Fibroblast of upper back skin (primary cell): ENCODE measurements around the gene MLLT10.
A peak's percentile ranks its signal among the peaks of the same experiment; 100 is the strongest.

Source experiments
- DNase-seq: peaks from one replicate; pipeline ENCODE4 v3.0.0-alpha.2; 2013

Gene MLLT10

DNA sequence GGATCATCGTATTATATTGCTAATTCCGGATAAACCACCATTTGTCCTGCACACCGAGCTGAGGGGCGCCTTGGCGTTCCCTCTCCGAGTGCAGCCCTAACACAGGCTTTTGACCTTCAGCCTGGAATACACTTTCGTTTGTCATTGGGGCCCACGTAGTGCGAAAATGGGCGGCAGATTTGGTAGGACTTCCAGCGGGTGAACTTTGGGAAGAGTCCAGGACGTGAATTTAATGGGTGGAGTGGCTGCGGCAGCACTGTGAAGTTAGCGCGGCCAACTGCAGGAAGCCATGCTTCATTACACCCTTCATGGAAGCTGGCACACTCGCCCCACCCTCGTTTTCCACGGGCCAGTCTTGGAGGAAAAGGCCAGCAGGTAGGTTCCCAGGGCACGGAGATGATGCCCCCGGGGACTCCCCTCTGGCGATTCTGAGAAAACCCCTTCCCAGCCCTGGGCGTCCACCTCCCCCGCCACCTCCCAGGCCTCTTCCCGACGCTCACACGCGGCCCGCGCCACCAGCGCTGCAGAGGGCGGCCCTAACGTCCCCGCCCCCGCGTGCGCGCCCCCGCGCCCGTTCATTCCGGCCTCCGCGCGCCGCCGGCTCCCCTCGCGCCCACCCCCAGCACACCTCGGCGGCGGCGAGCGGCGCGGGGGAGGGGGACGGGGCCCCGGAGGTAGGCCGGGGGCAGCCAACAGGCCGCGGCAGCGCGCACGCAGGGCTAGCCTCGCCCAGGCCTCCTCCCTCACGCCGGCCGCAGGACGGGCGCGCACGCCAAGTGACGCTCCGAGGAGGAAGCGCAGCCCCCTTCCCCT, at the start of gene MLLT10:
MLLT10 (plus strand) TSS at position 766 of the 813 bp plus-strand sequence. CDS start 413 bp downstream, outside the sequence.
- DNase-seq: peak; percentile 96

DNA sequence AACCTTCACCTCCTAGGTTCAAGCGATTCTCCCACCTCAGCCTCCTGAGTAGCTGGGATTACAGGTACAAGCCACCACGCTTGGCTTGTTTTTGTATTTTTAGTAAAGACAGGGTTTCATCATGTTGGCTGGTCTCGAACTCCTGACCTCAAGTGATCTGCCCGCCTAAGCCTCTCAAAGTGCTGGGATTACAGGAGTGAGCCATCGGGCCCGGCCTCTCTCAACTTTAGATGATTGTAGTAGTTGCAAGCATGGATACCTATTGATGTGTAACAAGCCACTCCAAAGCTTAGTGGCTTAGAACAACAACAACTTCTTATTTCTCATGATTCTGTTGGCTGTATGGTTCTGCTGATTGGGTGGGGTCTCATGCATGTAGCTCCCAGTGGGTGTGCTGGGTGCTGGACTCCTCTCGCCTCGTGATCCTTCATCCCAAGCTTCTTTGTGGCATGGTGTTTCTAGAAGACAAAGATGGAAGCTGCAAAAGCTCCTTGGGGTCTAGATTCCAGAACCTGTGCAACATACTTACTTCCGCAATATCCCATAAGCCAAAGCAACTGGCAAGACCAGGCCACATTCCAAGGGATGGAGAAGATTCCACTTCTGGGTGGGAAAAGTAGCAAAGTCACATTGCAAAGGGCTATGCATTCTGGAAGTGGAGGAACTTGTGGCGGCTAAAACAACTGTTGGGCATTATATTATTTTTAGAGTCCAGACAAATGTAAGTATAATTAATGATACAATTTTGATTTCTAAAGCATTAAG, 46.4 kb upstream of the MLLT10 start:
- DNase-seq: no peak

DNA sequence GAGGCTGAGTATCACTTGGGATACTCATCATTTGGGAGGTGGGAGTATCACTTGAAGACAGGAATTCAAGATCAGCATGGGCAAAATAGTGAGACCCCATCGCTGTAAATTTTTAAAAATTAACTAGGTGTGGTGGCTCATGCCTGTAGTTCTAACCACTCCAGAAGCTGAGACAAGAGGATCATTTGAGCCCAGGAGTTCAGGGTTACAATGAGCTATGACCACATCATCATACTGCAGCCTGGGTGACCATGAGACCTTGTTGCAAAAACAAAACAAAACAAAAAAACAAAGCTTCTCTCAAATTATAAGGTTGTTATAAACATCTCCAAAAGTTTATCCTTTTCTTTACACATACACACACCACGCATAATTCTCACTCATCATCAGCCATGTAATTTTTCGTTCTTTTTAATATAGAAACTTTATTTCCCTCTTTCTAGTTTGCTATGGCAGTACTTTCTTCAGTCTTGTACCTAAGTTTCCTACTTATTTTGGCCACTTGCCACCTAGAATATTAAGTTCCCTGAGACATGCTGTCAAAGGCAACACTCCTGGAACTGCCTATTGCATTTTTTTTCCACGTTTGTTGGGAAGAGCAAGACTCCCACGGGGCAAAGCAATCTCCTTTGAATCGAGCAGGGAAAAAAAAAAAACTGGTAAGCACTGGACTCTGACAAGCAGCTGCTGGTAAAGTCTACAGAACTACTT, 45.6 kb upstream of the MLLT10 start:
- DNase-seq: peak; percentile 57

DNA sequence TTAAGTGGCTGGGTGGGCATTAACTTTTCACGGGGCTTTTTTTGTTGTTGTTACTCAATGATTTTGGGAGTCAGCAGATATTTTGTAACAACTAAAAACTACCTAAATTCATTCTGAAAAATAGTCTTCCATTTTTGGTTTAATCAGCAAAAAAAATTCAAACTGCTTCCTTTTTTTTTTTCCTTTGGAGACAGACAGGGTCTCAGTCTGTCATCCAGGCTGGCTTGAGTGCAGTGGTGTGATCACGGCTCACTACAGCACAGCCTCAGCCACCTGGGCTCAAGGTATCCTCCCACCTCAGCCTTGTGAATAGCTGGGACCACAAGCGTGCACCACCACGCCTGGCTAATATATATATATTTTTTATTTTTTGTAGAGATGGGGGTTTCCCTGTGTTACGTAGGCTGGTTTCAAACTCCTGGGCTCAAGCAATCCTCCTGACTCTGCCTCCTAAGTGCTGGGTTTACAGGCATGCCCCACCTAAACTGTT, 45.0 kb upstream of the MLLT10 start:
- no peak for DNase-seq

DNA sequence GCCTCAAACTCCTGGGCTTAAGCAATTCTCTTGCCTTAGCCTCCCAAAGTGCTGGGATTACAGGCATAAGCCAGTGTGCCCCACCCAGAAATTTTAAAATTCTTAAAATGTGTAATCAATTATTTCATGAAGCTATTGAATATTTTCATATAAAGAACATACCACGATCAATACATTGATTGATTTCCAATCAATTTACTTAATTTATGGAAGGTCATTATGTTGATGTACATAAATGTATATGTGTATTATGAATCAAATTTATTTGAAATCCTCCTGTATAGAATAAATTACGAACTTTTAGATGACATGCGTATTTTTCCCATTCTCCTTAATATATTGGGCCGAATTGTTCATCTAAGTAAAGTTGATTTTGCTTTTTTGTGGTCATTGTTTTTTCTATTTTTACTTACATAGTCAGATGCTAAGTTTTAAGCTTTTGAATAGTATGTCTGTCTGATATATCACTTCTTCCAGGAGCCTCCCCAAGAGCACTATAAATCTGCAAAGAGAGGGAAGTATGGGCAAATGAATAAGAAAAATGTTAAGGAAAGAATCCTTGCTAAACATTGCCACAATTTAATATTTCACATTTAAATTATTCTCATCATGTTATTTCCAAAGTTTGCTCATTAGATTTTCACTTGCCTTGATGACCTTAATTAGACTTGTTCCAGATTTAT, 43.9 kb upstream of the MLLT10 start:
- DNase-seq: no peak

DNA sequence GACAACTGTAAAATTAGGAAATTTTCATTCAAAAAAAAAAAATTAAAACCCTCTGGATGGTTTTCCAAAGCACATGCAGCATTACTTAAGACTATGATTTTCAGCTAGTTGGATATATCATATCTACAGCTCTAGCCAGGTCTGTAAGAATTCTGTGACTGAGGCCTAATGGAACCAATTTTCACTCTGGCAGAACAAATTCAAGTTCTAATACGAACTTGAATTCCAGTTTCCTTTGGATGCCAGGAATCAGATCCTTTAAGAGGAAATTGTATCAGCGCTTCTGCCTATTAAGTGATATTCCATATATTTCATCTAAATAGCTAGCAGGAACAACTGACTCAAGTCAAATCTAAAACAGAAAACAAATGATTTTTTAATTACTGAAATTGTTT, 43.3 kb upstream of the MLLT10 start:
- no peak for DNase-seq

DNA sequence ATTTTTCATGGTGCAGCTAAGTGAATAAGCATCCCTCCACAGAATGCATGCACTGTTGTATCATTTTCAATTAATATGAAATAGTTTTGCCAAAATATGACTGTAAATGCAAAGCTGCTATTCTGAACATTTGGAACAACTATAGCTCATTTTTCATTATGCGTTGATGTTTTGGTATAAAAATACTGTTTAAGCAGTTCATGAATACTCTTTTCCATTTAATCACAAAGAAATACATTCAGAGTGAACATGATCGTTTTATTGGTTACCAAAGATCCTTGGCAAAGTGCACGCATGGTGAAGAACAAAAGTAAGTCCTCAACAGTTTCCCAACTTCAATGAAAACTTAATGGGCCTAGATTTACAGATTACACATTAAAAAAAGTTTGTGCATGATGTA, 41.6 kb upstream of the MLLT10 start:
- no peak for DNase-seq

DNA sequence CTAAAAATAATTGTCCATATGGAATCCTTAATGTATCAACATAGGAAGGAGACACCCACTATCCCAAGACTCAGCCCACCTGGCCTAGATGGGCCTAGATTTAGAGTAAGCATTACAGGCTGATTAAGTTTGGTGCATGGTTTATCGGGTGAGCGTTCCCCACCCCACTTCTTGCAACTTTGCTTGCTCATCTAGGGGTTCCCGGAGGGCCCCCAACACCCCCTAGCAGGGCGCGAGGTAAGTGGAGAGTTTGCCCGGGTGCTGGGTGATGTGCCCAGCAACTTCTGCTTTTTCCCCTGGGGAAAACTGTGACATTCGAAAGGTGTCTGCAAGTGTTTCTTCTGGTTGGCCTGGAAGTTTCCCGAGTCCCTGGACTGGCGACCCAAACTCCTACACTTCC, 40.2 kb upstream of the MLLT10 start:
- DNase-seq: no peak

DNA sequence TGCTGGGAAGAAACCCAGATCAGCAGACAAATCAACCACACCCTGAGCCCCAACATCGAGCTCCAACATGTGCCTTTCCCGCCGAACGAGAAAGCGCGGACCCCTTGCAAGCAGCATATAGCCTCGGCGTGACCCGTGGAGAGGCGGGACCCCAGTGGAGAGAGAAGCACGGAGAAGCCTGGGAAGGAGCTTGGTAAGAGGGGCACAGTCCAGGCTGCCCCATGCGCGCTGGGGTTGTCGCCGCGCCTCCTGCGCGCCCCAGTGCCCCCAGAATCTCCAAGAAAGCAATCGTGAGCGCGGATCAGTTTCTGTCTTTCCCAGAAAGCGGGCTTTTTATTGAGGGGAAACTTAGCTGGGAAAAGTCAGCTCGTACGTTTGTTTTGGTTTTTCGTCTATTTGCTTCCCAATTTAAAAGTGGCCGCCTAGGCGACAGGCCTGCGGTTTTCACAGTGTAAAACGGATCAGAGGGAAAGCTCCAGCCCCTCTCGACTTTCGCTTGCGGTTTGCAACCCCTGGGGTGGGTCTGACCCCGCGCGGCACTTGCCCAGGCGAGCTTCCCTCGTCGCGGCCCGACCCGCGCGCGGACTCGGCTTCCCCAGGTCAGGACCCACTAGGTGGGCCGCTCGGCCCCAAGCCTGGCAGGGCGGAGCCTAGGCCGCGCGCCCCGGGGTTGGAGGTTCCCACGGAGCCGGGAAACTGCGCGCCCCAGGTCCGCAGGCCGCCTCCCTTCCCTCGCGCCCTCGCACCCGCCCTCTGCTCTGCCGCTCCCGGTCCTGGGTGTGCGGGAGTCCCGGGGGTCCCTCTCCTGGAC, 39.6 kb upstream of the MLLT10 start:
- DNase-seq: no peak

DNA sequence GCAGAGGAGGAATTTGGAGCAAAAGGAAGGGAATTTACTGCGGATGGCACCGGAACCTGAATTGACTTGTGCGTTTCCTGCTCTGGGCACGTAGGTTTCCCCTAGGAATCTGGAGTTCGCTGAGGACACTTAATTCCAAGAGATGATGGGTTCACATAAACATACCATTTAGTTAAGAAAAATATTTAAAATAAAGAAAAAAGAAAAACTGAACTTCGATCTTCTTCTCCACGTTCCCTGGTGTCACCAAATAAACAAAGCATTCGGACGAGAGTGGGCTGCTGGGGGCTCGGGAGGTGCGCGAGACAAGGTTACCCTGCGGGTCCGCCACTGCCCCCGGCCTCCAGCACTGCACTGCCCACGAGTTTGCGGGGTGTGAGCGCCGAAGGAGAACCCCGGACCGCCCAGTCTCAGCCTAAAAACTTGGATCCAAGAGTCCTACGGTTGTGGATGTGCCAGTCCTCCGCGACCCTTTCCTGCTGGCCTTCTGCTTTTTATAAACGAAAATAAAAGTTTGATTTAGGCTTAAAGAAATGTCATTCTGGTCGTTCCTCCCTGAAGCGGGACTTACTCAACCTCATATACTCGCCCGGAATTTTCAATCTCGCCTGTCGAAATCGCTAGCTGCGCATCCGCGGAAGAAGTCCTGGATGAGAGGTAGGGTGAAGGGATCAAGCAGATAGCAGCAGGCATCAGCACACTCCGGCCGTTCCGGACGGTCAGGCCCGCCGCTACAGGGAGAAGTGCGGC, 38.9 kb upstream of the MLLT10 start:
- no peak for DNase-seq

DNA sequence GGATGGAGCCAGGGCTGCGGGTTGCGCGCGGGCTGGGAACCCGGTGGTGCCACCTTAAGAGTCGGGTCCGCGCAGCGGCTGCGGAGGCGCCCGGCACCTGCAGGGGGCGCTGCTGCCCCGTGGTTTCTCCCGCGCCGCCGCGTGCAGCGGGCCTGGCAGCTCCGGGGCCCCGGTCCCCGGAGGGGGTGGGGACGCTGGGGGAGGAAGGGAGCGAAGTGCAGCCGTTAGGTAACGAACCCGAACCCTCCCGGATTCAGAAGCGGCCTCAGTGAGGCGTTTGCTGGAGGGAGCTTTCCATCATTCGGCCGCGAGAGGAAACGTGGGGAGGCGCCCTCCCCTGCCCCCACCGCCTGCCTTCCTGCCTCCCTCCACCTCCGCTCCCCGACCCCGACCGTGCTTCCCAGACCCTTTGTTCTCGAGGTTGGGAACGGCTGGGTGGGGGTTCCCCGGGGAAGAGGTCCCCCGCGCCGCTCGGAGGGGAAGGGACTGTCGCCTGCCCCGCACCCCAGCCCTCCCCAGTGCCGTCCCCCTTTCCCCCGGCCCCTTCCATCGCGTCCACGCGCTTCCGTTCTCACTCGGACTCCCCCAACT, 38.2 kb upstream of the MLLT10 start:
- DNase-seq: peak; percentile 87

DNA sequence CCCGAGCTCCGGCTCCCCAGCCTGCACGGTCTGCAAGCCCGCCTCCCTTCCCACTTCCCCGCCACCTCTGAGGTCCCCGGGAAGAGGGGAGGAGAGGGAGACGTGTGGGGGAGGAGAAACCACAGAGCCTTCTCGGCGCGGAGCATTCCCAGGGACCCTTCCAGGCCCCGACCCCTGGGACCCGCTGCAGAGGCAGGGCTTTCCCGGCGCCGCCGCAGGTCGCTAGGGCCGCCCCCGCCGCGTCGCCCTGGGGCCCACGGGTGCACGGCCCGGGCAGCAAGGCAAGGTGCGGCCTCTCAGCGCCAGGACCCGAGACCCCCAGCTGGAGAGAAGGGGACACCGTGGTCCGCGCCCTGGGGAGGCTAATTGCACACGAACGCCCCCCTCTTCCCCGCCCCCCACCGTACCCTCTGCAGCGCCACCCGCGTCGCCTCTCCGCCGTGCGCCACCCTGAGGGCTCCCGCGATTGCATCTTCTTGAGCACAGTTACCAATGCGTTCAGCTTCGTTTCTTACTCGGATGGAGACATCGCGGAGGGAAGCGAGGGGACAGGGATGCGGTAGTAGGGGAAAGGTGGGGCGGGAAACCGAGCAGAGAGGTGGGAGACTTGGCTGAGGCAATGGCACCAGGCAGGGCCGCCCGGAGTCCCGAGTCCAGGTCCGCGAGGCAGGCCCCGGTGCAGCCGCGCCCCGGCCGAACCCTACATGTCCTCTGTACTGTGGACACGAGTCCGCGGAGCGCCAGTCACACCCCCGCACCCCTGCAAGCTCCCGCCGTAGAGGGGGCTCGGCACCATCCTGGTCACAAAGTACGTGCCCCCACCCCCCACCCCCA, 37.5 kb upstream of the MLLT10 start:
- DNase-seq: no peak

DNA sequence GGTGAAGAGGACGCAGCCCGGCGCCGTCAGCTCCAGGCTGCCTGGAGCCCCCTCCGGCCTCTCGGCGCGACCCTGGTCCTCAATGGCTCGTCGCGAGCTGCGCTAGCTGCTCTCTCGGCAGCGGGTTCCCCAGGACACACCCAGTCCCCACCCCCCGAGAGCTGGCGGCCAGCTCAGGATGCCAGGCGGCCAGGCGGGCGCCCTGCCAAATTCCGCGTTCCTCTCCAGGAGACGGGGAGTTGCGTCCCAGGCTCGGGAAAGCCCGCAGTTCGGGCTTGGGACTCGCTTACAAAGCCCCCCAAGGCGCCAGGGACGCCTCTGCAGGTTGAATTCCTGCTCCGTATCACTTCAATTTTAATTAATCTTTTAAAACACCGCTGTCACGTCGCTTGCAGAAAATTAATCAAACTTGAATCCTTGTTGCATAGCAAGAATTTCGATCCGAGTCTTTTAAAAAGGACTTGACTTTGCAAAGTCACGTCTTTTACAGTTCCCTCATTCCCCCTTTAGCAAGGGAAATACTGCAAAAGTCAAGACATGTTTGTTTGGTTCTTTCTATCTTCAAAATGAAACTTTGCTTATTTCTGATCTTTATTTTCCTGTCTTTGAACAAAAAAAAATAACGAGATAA, 36.7 kb upstream of the MLLT10 start:
- DNase-seq: peak; percentile 84

DNA sequence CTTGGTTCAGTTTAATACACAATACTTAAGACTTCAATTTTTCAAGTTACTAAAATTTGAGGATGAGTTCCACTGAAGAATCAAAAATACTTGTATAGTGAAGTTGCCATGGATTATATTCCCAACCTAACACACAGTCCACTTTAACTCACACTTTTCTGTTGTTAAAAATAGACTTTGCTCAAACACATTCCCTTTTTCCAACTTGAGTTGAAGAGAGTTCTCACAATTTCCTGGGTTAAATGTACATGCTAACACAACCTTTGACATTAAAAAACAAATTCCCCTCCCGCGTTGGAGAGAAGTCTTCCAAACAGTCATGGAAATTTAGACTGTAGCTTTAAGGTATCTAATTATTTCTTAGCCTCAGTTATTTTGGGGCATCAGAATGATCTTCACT, 35.7 kb upstream of the MLLT10 start:
- no peak for DNase-seq

DNA sequence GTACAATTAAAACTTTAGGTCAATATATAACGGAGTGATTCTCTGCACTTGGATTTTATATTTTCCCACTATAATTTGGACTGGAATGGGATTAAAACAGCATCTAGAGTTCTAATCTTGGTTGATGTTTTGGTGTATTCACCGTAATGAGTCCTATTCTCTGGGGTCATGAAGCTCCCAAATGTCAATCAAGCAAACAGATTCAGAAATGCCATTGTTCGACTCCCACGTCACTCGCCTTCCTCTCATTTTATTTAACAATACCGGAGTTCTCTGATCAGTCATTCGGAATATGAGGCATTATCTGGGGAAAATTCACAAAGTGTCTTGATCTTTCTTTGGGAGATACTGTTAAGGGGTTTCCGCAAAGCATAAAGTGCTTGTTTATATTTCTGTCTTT, 35.0 kb upstream of the MLLT10 start:
- no peak for DNase-seq

DNA sequence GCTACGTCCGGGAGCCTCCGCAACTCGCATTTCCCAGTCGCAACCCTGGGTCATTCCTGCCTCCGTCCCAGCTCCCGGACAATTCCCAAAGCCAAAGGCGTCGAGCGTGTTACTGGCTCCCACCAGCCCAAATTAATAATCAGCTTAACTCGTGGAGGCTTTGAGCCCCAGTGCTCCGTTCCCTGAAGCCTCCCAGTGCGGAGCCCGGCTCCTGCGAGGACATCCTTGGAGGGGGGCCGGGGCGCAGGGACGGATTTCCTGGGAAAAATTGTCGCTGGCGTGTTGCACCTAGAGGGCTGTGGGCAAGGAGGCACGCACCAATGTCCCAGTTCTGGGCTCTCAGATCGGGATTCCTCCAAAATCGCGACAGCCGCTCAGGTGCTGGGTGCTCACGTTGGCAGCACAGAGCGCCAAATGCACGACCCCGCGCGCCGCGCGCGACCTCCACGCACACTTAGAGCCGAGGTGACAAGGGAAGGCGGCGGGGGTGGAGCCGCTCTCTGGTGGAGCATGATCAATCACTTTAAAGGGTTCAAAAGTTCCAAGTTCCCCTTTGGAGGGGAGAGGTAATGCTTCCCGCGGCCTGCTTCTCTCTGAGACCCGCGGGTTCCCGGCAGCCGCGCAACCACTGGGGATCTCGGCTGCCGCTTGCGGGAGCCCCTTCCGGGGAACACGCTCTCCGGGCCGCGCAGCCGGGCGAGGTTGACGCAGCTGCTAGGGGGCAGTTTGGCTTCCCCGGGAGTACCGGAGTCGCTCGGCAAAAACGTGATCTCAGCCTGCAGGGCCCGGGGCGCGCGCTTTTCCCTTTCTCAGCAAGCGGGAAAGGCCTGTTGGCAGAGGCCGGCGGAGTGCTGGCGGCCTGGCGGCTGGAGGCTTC, 34.1 kb upstream of the MLLT10 start:
- DNase-seq: no peak

DNA sequence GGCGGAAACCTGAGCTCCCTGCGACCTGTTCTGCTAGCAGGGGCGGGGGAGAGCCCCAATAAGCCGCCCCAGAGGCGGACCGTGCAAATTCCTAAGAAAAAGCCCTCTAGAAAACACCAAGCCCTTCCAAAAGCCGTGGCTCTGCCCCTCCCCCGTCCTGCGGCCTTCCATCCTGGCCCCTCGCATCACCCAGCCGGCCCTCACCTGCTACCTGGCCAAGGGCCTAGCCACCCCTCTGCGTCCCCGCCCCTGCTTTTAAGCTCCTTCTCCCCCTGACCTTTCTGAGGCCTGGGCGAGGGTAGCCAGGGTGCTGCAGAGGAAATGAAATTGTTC, 33.5 kb upstream of the MLLT10 start:
- no peak for DNase-seq

DNA sequence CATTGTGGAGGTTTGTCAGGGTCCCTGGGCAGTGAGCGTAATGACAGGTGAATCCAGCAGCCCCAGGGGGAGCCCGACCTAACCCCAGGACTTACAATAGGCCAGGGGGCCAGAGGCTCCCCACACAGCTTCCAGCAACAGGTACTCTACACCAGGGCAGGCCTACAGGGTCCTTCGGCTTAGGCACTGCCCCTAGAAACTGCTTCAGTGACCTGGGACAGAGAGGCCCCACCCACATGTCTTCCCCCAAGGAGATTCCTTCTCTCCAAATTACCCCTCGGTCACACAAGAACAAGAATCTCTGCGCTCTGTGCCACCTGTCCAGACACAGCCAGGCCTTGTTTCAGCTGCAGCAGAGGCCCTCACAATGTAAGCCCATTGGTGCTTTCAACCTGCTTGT, 32.9 kb upstream of the MLLT10 start:
- no peak for DNase-seq
